SU-DHL-6 (cell line): Measurements from ENCODE around the gene ACTR5.

Experiments
- H2AFZ ChIP-seq: fragments of 200-600 bp; sonication (generic); 2 replicates; pipeline ENCODE4 v1.6.1; 2014; ENCODE audit warnings: low read depth, mild to moderate bottlenecking, moderate library complexity, mixed read lengths, antibody characterized with exemption, low read length; ENCODE audit not compliant: severe bottlenecking
- H3F3A ChIP-seq: fragments of 200-600 bp; shearing (Covaris generic); 2 replicates; pipeline ENCODE4 v1.6.0; 2016; ENCODE audit warnings: antibody characterized with exemption, mild to moderate bottlenecking; ENCODE audit not compliant: insufficient read depth
- H3K27ac ChIP-seq: fragments of 200-600 bp; sonication (generic); 2 replicates; pipeline ENCODE4 v1.5.1; 2016; ENCODE audit warnings: low read depth, mild to moderate bottlenecking, low read length, moderate library complexity, mixed read lengths
- H3K27me3 ChIP-seq: fragments of 200-600 bp; sonication (generic), shearing (Covaris generic); 2 replicates; pipeline ENCODE4 v1.6.0; 2014; ENCODE audit warnings: mild to moderate bottlenecking, low read length
- H3K36me3 ChIP-seq: fragments of 200-600 bp; sonication (generic); 2 replicates; pipeline ENCODE4 v1.6.1; 2014; ENCODE audit warnings: mild to moderate bottlenecking, low read length, mixed read lengths
- H3K4me2 ChIP-seq: fragments of 300-600, 200-600 bp; shearing (Covaris generic), sonication (generic); 2 replicates; pipeline ENCODE4 v1.6.0; 2014; ENCODE audit warnings: low read length, low read depth, mild to moderate bottlenecking; ENCODE audit not compliant: poor library complexity, severe bottlenecking
- H3K4me3 ChIP-seq: fragments of 200-600 bp; sonication (generic); 2 replicates; pipeline ENCODE4 v1.5.1; 2014; ENCODE audit warnings: antibody characterized with exemption, low read length, mild to moderate bottlenecking, mixed read lengths; ENCODE audit not compliant: insufficient read depth, poor library complexity, severe bottlenecking
- H3K79me2 ChIP-seq: fragments of 200-600 bp; sonication (generic); 2 replicates; pipeline ENCODE4 v1.6.1; 2014; ENCODE audit warnings: mild to moderate bottlenecking, low read length, moderate library complexity; ENCODE audit not compliant: insufficient read depth
- H3K9ac ChIP-seq: fragments of 200-600 bp; sonication (generic); 2 replicates; pipeline ENCODE4 v1.7.0; 2014; ENCODE audit warnings: mild to moderate bottlenecking, low read length
- H3K9me2 ChIP-seq: fragments of 200-600 bp; sonication (generic); replicated peaks from 2 replicates; pipeline ENCODE4 v1.6.1; 2014; ENCODE audit warnings: low read length; ENCODE audit not compliant: insufficient read depth
- H3K9me3 ChIP-seq: fragments of 200-600 bp; sonication (generic); 2 replicates; pipeline ENCODE4 v1.6.1; 2014; ENCODE audit warnings: low read length, mixed read lengths; ENCODE audit not compliant: insufficient read depth
- H4K20me1 ChIP-seq: fragments of 200-600 bp; sonication (generic); 2 replicates; pipeline ENCODE4 v1.6.1; 2014; ENCODE audit warnings: low read depth, mild to moderate bottlenecking, antibody characterized with exemption, low read length, moderate library complexity, mixed read lengths
- CTCF ChIP-seq: fragments of 200-600 bp; sonication (generic); IDR thresholded peaks from one replicate; pipeline ENCODE4 v1.5.1; 2017; ENCODE audit warnings: antibody characterized with exemption, mild to moderate bottlenecking, low read length, moderate library complexity; ENCODE audit not compliant: insufficient read depth, poor library complexity, severe bottlenecking
- EZH2phosphoT487 ChIP-seq: fragments of 200-600 bp; sonication (generic), shearing (Covaris generic); conservative IDR thresholded peaks from 2 replicates; pipeline ENCODE4 v1.6.1; 2018; ENCODE audit warnings: mild to moderate bottlenecking, antibody characterized with exemption, low read length, moderate library complexity, mixed read lengths

Gene ACTR5

GRCh38 chr20:38745757-38746156, 2.5 kb upstream of the ACTR5 start:
- TF ChIP-seq CTCF: no peak
- TF ChIP-seq EZH2phosphoT487: no peak
- Histone ChIP-seq H3K9me3 (no peaks in the 10 kb centered on the region), H3K9me2 (no peaks in the 10 kb centered on the region), H3K27me3 (no peaks in the 10 kb centered on the region), H3F3A (no peaks in the 10 kb centered on the region), H2AFZ (no peak overlapping the region), H3K36me3 (no peaks in the 10 kb centered on the region), H3K27ac (no peak overlapping the region), H4K20me1 (no peaks in the 10 kb centered on the region), H3K4me3 (no peak overlapping the region), H3K79me2 (no peaks in the 10 kb centered on the region), H3K4me2 (no peak overlapping the region), H3K9ac (no peak overlapping the region)

GRCh38 chr20:38747495-38748096, 664 bp upstream of the ACTR5 start:
- TF ChIP-seq CTCF: no peak
- TF ChIP-seq EZH2phosphoT487: no peak
- peak overlapping the region; percentile 91 for H2AFZ ChIP-seq
- no peaks in the 10 kb centered on the region for H3K9me2 ChIP-seq
- H3K4me2 ChIP-seq: peak overlapping the region; percentile 76
- no peaks in the 10 kb centered on the region for H3K9me3 ChIP-seq
- H4K20me1 ChIP-seq: no peaks in the 10 kb centered on the region
- H3K36me3 ChIP-seq: 0 out of 2 replicates have a peak, but pooled peaks cover 1% of the 10 kb centered on the region
- no peaks in the 10 kb centered on the region for H3K79me2 ChIP-seq
- H3K27ac ChIP-seq: no peak overlapping the region
- H3K27me3 ChIP-seq: no peaks in the 10 kb centered on the region
- H3F3A ChIP-seq: peaks cover 3% of the 10 kb centered on the region; the same call in 1 of the 2 replicates
- H3K9ac ChIP-seq: peak overlapping the region; percentile 71
- H3K4me3 ChIP-seq: no peak overlapping the region

GRCh38 chr20:38748861-38749149, 545 bp downstream of the ACTR5 start:
- H3K27me3 ChIP-seq: no peaks in the 10 kb centered on the region
- peak overlapping the region; percentile 91 for H2AFZ ChIP-seq
- H3K4me2 ChIP-seq: peak overlapping the region; percentile 76
- H4K20me1 ChIP-seq: no peaks in the 10 kb centered on the region
- H3K9me2 ChIP-seq: no peaks in the 10 kb centered on the region
- H3K36me3 ChIP-seq: 0 out of 2 replicates have a peak, but pooled peaks cover 4% of the 10 kb centered on the region
- H3K9ac ChIP-seq: peak overlapping the region; percentile 71
- TF ChIP-seq CTCF (no peak), EZH2phosphoT487 (no peak)
- H3K79me2 ChIP-seq: no peaks in the 10 kb centered on the region
- H3K9me3 ChIP-seq: no peaks in the 10 kb centered on the region
- H3F3A ChIP-seq: peaks cover 8% of the 10 kb centered on the region; the same call in 1 of the 2 replicates
- no peak overlapping the region for H3K27ac ChIP-seq
- H3K4me3 ChIP-seq: peak overlapping the region; percentile 84
